Endothelial cell of umbilical vein (primary cell): ENCODE results near the gene LAMA5. TPM values are rescaled to one million over a fixed set of nuclear protein-coding genes. Genes with fewer than 3 reads are reported as not detected.

Experiments used
- BruUV-seq: library from RNA; stranded (reverse); fragments of 400-500 nt; replicated peaks from 2 replicates; lab custom pipeline; 2021; lab: Mats Ljungman, UMichigan
- CTCF ChIA-PET: fragments of 300-600, 350-600 bp; sonication (Branson Sonifier 250); formaldehyde crosslinking; loops from one replicate; lab custom pipeline; 2021; ENCODE audit warnings: antibody characterized with exemption, inconsistent platforms; lab: Charles Lee
- POLR2A ChIA-PET: fragments of 300-600, 350-600 bp; sonication (Branson Sonifier 250); formaldehyde crosslinking; loops from one replicate; lab custom pipeline; 2021; ENCODE audit warnings: antibody characterized with exemption, inconsistent platforms; lab: Charles Lee
- DNase-seq: peaks from one replicate; pipeline ENCODE4 v3.0.0-alpha.2; 2011; ENCODE audit warnings: low read depth, low spot score
- FAIRE-seq: peaks from 2 replicates; lab custom pipeline; 2011; peaks lifted over from hg19 to GRCh38; lab: Jason Lieb, UNC
- H2AFZ ChIP-seq: 2 replicates; pipeline ENCODE4 v1.6.0; 2012; ENCODE audit warnings: low read depth, low read length, control low read depth, inconsistent platforms
- H3K27ac ChIP-seq: 2 replicates; pipeline ENCODE4 v1.5.1; 2011; ENCODE audit warnings: low read depth, mild to moderate bottlenecking, control low read depth, low read length, moderate library complexity; ENCODE audit not compliant: insufficient read depth
- H3K27me3 ChIP-seq, 2 experiments: 2 replicates each; pipeline versions ENCODE4 v1.6.0 to v1.6.1; 2011; ENCODE audit warnings: low read length in 2 of 2, mixed read lengths in 1 of 2; ENCODE audit not compliant: control insufficient read depth in 2 of 2, insufficient read depth in 2 of 2
- H3K36me3 ChIP-seq, 2 experiments: 2 replicates in 1 of 2; 3 replicates in 1 of 2; pipeline ENCODE4 v1.5.1; 2011; ENCODE audit warnings: low read length in 2 of 2, mild to moderate bottlenecking in 1 of 2, moderate library complexity in 1 of 2; ENCODE audit not compliant: control insufficient read depth in 2 of 2, insufficient read depth in 2 of 2; ENCODE audit errors: extremely low read depth in 1 of 2
- H3K4me1 ChIP-seq: 3 replicates; pipeline ENCODE4 v1.5.1; 2011; ENCODE audit warnings: mild to moderate bottlenecking, low read length; ENCODE audit not compliant: control insufficient read depth, insufficient read depth; ENCODE audit errors: extremely low read depth
- H3K4me2 ChIP-seq: 2 replicates; pipeline ENCODE4 v1.6.1; 2011; ENCODE audit warnings: low read length, control low read depth, mixed read lengths; ENCODE audit not compliant: insufficient read depth
- H3K4me3 ChIP-seq, 3 experiments: fragments of 200-600 bp in 1 of 3; sonication (generic), shearing (Covaris generic) in 1 of 3; replicated peaks in 1 of 3; 2 replicates each; pipeline ENCODE4 v1.5.1; 2011 to 2016; ENCODE audit warnings: control low read depth in 3 of 3, low read length in 3 of 3, mild to moderate bottlenecking in 2 of 3, inconsistent platforms in 1 of 3, low read depth in 1 of 3, moderate library complexity in 1 of 3; ENCODE audit not compliant: insufficient read depth in 1 of 3
- H3K79me2 ChIP-seq: 2 replicates; pipeline ENCODE4 v1.6.0; 2012; ENCODE audit warnings: low read length, inconsistent platforms; ENCODE audit not compliant: control insufficient read depth, insufficient read depth
- H3K9ac ChIP-seq: replicated peaks from 2 replicates; pipeline ENCODE3; 2011; ENCODE audit warnings: low read length, control low read depth; ENCODE audit not compliant: insufficient read depth; ENCODE audit errors: extremely low read depth
- H3K9me1 ChIP-seq: replicated peaks from 3 replicates; pipeline ENCODE4 v1.6.0; 2011; ENCODE audit warnings: mild to moderate bottlenecking, low read length; ENCODE audit not compliant: control insufficient read depth, insufficient read depth; ENCODE audit errors: extremely low read depth
- H3K9me3 ChIP-seq: replicated peaks from 2 replicates; pipeline ENCODE4 v1.5.1; 2012; ENCODE audit warnings: low read length, inconsistent platforms; ENCODE audit not compliant: control insufficient read depth, insufficient read depth
- H4K20me1 ChIP-seq: replicated peaks from 2 replicates; pipeline ENCODE3; 2011; ENCODE audit warnings: mild to moderate bottlenecking, low read length; ENCODE audit not compliant: control insufficient read depth, insufficient read depth; ENCODE audit errors: extremely low read depth
- CTCF ChIP-seq, 2 donors: IDR thresholded peaks; 1 replicate in 1 of 2; 2 replicates in 1 of 2; pipeline ENCODE4 v1.5.1; 2011; ENCODE audit warnings: low read length in 2 of 2, mild to moderate bottlenecking in 2 of 2, moderate library complexity in 2 of 2, control low read depth in 1 of 2, inconsistent platforms in 1 of 2, low read depth in 1 of 2; ENCODE audit not compliant: insufficient read depth in 1 of 2; ENCODE audit errors: extremely low read depth in 1 of 2
- EZH2 ChIP-seq: IDR thresholded peaks from 2 replicates; pipeline ENCODE4 v1.6.1; 2012; ENCODE audit warnings: borderline replicate concordance, low read depth, mild to moderate bottlenecking, moderate library complexity, low read length, inconsistent platforms; ENCODE audit not compliant: severe bottlenecking
- FOS ChIP-seq: IDR thresholded peaks from 2 replicates; pipeline ENCODE4 v1.6.1; 2011; ENCODE audit warnings: mild to moderate bottlenecking, low read length, moderate library complexity, borderline replicate concordance; ENCODE audit not compliant: insufficient read depth
- GATA2 ChIP-seq: IDR thresholded peaks from 2 replicates; pipeline ENCODE4 v1.7.0; 2011; ENCODE audit warnings: low read depth, mild to moderate bottlenecking, moderate library complexity, mixed read lengths, low read length; ENCODE audit not compliant: insufficient read length, insufficient read depth
- JUN ChIP-seq: IDR thresholded peaks from 2 replicates; pipeline ENCODE4 v1.6.1; 2011; ENCODE audit warnings: borderline replicate concordance, low read depth; ENCODE audit not compliant: insufficient read length, insufficient read depth
- MYC ChIP-seq: IDR thresholded peaks from one replicate; pipeline ENCODE4 v1.6.1; 2011; ENCODE audit warnings: mild to moderate bottlenecking, low read depth, low read length
- POLR2A ChIP-seq: IDR thresholded peaks from 2 replicates; pipeline ENCODE4 v1.6.1; 2012; ENCODE audit warnings: low read depth, mild to moderate bottlenecking, control low read depth, low read length
- POLR2AphosphoS5 ChIP-seq: IDR thresholded peaks from 2 replicates; pipeline ENCODE4 v1.6.1; 2012; ENCODE audit warnings: low read depth, mild to moderate bottlenecking, control low read depth, low read length, moderate library complexity; ENCODE audit not compliant: insufficient read depth
- dilution Hi-C: fragments of 300-500 bp; cut with MboI; formaldehyde crosslinking; loops from one replicate; pipeline ENCODE4 v1.15.0; 2019; ENCODE audit warnings: low sequenced_read_pairs; ENCODE audit not compliant: extremely low pct_ligation_motif_present
- intact Hi-C: fragments of 100-400 bp; cut with micrococcal nuclease; formaldehyde crosslinking; loops from one replicate; pipeline ENCODE4 v1.10.0; 2022
- polyA plus RNA-seq, 4 experiments: library from polyadenylated mRNA; depleted of rRNA in 3 of 4; stranded (reverse) in 3 of 4; unstranded in 1 of 4; fragments of >200 nt; gene quantifications; 2 replicates each; pipeline versions ENCODE4 v1.2.1 to v1.2.3, GENCODE V29; 2011 to 2012; ENCODE audit warnings: missing spikeins in 1 of 4
- total RNA-seq: library from RNA; stranded (reverse); gene quantifications from 2 replicates; pipeline ENCODE4 v1.2.3, GENCODE V29; 2021
- TF ChIP-seq, protein P1 (sequence below): IDR thresholded peaks from 2 replicates; pipeline ENCODE4 v1.6.1; 2011; ENCODE audit not compliant: insufficient read depth, insufficient read length

Gene LAMA5
- total and polyA plus RNA-seq, 2 donors (not counting 3 experiments of a cell fraction or from before 2014, with no cell fraction given) = 24.0 to 145 TPM

DNA sequence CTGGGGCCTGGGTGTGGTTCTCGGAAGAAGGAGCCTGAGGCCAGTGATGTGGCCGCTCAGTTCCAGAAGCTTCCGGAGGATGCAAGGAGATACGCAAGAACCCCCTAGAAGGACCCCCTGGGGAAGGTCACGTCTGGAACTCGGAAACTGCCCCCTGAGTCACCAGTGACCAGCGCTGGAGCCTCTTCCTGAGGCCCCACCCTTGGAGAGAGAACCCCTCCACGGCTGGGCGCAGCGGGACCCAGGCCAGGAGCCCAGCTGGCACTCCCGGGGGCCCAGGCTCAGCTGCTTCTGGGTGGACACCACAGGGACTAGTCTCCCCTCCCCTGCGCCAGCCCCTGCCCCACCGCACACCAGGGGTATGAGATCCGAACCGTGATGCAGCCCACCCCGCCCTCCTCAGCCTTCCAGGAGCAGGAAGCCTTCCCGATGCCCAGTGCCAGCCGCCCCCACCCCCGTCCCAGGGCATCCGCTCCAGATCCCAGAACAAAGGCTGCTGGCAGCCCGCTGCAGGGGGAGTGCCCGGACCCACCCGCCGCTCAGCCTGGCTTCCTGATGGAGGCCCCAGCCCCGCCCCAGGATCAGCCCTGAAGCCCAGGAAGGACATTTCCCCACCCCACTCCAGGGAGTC lies 7.5 kb downstream of the LAMA5 start:
- H3K79me2 ChIP-seq = peaks cover 71% of the 10 kb centered on the region
- no TSS peak for BruUV-seq
- peak; percentile 94 for FAIRE-seq

More for the DNA sequence above, 7.5 kb downstream of the LAMA5 start:
- peak; percentile 79 for DNase-seq
- H3K9ac ChIP-seq = peak overlapping the region; percentile 53
- H2AFZ ChIP-seq = no peak overlapping the region
- dilution Hi-C loops = no loop called here
- H3K36me3 ChIP-seq = no peaks in the 10 kb centered on the region
- no peaks in the 10 kb centered on the region for H4K20me1 ChIP-seq
- POLR2A ChIA-PET = interaction anchor here (1.2 kb wide), 1 partner anchor 54 kb away, joined by 3 read pairs; no protein-coding TSS in a partner anchor
- no peaks in the 10 kb centered on the region for H3K9me1 ChIP-seq
- H3K4me1 ChIP-seq = peaks cover 70% of the 10 kb centered on the region
- peak overlapping the region; percentile 40 for H3K4me2 ChIP-seq
- no peaks in the 10 kb centered on the region for H3K9me3 ChIP-seq
- CTCF ChIA-PET = interaction anchor here (1.0 to 5.0 kb wide), 4 partner anchors 9 to 23 kb away, joined by 3 to 50 read pairs (median 20); partner anchors contain the start of gene LAMA5
- no peaks in the 10 kb centered on the region for H3K27me3 ChIP-seq
- H3K4me3 ChIP-seq = no peak overlapping the region
- intact Hi-C loops = loop anchor here (1.0 to 5.0 kb wide), 4 partner anchors 23 to 435 kb away; partner anchors contain the start of gene ADRM1
- TF ChIP-seq, protein P1, sequence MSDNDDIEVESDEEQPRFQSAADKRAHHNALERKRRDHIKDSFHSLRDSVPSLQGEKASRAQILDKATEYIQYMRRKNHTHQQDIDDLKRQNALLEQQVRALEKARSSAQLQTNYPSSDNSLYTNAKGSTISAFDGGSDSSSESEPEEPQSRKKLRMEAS = no peak
- TF ChIP-seq GATA2 (peak; percentile 60), EZH2 (no peak), CTCF (IDR thresholded peaks at IDR 0.05; ENCODE audit: extremely low read depth in 1 of 2, insufficient read depth in 1 of 2, low read depth in 1 of 2, low read length in 2 of 2) (no peak), FOS (peak; percentile 93), POLR2A (peak; percentile 40), POLR2AphosphoS5 (peak; percentile 90), MYC (no peak), JUN (peak; percentile 56)
- H3K27ac ChIP-seq = peak overlapping the region; percentile 89
